Cardiac muscle cell (in vitro differentiated cells and primary cell): ENCODE data around the gene DTWD1. TPM values are rescaled to one million over a fixed set of nuclear protein-coding genes. Genes with fewer than 3 reads are reported as not detected.
"Not testable (repeated sequence)": the region's sequence is repeated elsewhere in the genome, so short reads cannot be mapped to it uniquely, and the experiment has no call there.

Experiments used
- DNase-seq, 2 donors: peaks; one replicate each; pipeline versions ENCODE4 v3.0.0 to v3.0.0-alpha.2; 2010 to 2017; ENCODE audit warnings: low read depth in 1 of 2, low spot score in 1 of 2
- H3K27ac ChIP-seq: fragments of 200-600 bp; sonication (generic); 2 replicates; pipeline ENCODE4 v1.5.1; 2016
- H3K27me3 ChIP-seq: fragments of 200-600 bp; sonication (generic); 2 replicates; pipeline ENCODE4 v1.6.0; 2016; ENCODE audit warnings: control low read depth
- H3K36me3 ChIP-seq: fragments of 200-600 bp; sonication (generic); 2 replicates; pipeline ENCODE4 v1.5.1; 2016; ENCODE audit warnings: control low read depth
- H3K4me1 ChIP-seq: fragments of 200-600 bp; sonication (generic); 2 replicates; pipeline ENCODE4 v1.8.1; 2017; ENCODE audit warnings: low read depth, mild to moderate bottlenecking, mixed run types
- H3K4me3 ChIP-seq: fragments of 200-600 bp; sonication (generic); 2 replicates; pipeline ENCODE4 v1.5.1; 2016; ENCODE audit warnings: mild to moderate bottlenecking
- H3K9me3 ChIP-seq: fragments of 200-600 bp; sonication (generic); 2 replicates; pipeline ENCODE4 v1.5.1; 2017; ENCODE audit warnings: low read depth, mild to moderate bottlenecking, control low read depth
- CTCF ChIP-seq: IDR thresholded peaks from 2 replicates; pipeline ENCODE4 v1.5.1; 2012; ENCODE audit warnings: low read depth, mild to moderate bottlenecking, low read length
- polyA plus RNA-seq: library from polyadenylated mRNA; unstranded; fragments of >200 nt; fragmentation: Nextera tagmentation; extraction: Ambion mirVana; gene quantifications from 2 replicates; pipeline ENCODE4 v1.2.1, GENCODE V29; 2016
- total RNA-seq: library from RNA; depleted of rRNA; stranded (reverse); fragments of >200 nt; gene quantifications from 2 replicates; pipeline ENCODE4 v1.2.3, GENCODE V29; 2016

The DTWD1 gene
- total and polyA plus RNA-seq, 2 experiments from 2014 or later, result 6.7 to 23.5 TPM

- Histone ChIP-seq H3K27ac (no peak overlapping the region), H3K27me3 (no peaks in the 10 kb centered on the region), H3K9me3 (no peaks in the 10 kb centered on the region), H3K36me3 (no peaks in the 10 kb centered on the region), H3K4me1 (no peaks in the 10 kb centered on the region), H3K4me3 (no peak overlapping the region)
- no peak for TF ChIP-seq CTCF
- no peak for DNase-seq
Measured at GRCh38 chr15:49664716-49665115, 43.9 kb downstream of the DTWD1 start.

- not testable (repeated sequence) for H3K9me3 ChIP-seq, H3K36me3 ChIP-seq, H3K4me1 ChIP-seq, H3K27ac ChIP-seq, H3K4me3 ChIP-seq, H3K27me3 ChIP-seq, DNase-seq
Measured at GRCh38 chr15:49666486-49666885, 45.6 kb downstream of the DTWD1 start.

- Histone ChIP-seq H3K4me3 (no peak overlapping the region), H3K4me1 (no peaks in the 10 kb centered on the region), H3K9me3 (no peaks in the 10 kb centered on the region), H3K27me3 (no peaks in the 10 kb centered on the region), H3K36me3 (no peaks in the 10 kb centered on the region), H3K27ac (no peak overlapping the region)
- TF ChIP-seq CTCF, result no peak
- DNase-seq, result no peak
Measured at GRCh38 chr15:49669288-49669687, 48.4 kb downstream of the DTWD1 start.

GRCh38 chr15:49673861-49674260 lies 53.0 kb downstream of the DTWD1 start:
- no peak for DNase-seq
- Histone ChIP-seq H3K4me1 (no peaks in the 10 kb centered on the region), H3K27me3 (no peaks in the 10 kb centered on the region), H3K36me3 (no peaks in the 10 kb centered on the region), H3K27ac (no peak overlapping the region), H3K9me3 (no peaks in the 10 kb centered on the region), H3K4me3 (no peak overlapping the region)
- TF ChIP-seq CTCF, result no peak

GRCh38 chr15:49674370-49674769 lies 53.5 kb downstream of the DTWD1 start:
- H3K36me3 ChIP-seq, result no peaks in the 10 kb centered on the region
- H3K27me3 ChIP-seq, result no peaks in the 10 kb centered on the region
- no peak overlapping the region for H3K4me3 ChIP-seq
- H3K9me3 ChIP-seq, result no peaks in the 10 kb centered on the region
- DNase-seq, result no peak
- TF ChIP-seq CTCF, result no peak
- H3K27ac ChIP-seq, result no peak overlapping the region
- no peaks in the 10 kb centered on the region for H3K4me1 ChIP-seq

- Histone ChIP-seq H3K4me3 (no peak overlapping the region), H3K27me3 (no peaks in the 10 kb centered on the region), H3K36me3 (no peaks in the 10 kb centered on the region), H3K9me3 (no peaks in the 10 kb centered on the region), H3K4me1 (no peaks in the 10 kb centered on the region), H3K27ac (no peak overlapping the region)
- no peak for TF ChIP-seq CTCF
- peak in 1 of 2 donors; percentile 75 for DNase-seq
Measured at GRCh38 chr15:49675041-49675440, 54.2 kb downstream of the DTWD1 start.
